Heart left ventricle (tissue), 16 donors: ENCODE data around the gene BIN2. TPM values are rescaled to one million over a fixed set of nuclear protein-coding genes. Genes with fewer than 3 reads are reported as not detected.
"Not testable (repeated sequence)": the region's sequence is repeated elsewhere in the genome, so short reads cannot be mapped to it uniquely, and the experiment has no call there.

Experiments
- ATAC-seq, 4 donors: fragments of 200-7000 bp; cut with Tn5 transposase; one replicate each; pipeline ENCODE4 v1.9.1; 2020 to 2022; ENCODE audit warnings: moderate library complexity in 4 of 4, mild to moderate bottlenecking in 3 of 4, moderate number of reproducible peaks in 1 of 4
- DNase-seq, 5 donors: peaks; one replicate each; pipeline ENCODE4 v3.0.0-alpha.2; 2020
- H3K27ac ChIP-seq, 12 donors: fragments of 200-600 bp; sonication (generic) in 4 of 12; one replicate each; pipeline versions ENCODE4 v1.5.0 to v1.8.0; 2016 to 2022; ENCODE audit warnings: mild to moderate bottlenecking in 2 of 12
- H3K27me3 ChIP-seq, 9 donors: fragments of 200-600 bp; sonication (generic) in 2 of 9; one replicate each; pipeline versions ENCODE4 v1.5.1 to v1.8.0; 2016 to 2022; ENCODE audit warnings: mild to moderate bottlenecking in 3 of 9
- H3K36me3 ChIP-seq, 9 donors: fragments of 200-600 bp; sonication (generic) in 2 of 9; one replicate each; pipeline versions ENCODE4 v1.5.0 to v1.8.0; 2018 to 2022; ENCODE audit warnings: mild to moderate bottlenecking in 2 of 9
- H3K4me1 ChIP-seq, 12 donors: fragments of 200-600 bp; sonication (generic) in 4 of 12; one replicate each; pipeline versions ENCODE4 v1.5.0 to v1.8.0; 2016 to 2022; ENCODE audit warnings: mild to moderate bottlenecking in 3 of 12
- H3K4me3 ChIP-seq, 12 donors: fragments of 200-600 bp; sonication (generic) in 4 of 12; one replicate each; pipeline versions ENCODE4 v1.5.0 to v1.8.0; 2017 to 2022; ENCODE audit warnings: mild to moderate bottlenecking in 9 of 12, moderate library complexity in 4 of 12
- H3K9me3 ChIP-seq, 12 donors: fragments of 200-600 bp; sonication (generic) in 4 of 12; one replicate each; pipeline versions ENCODE4 v1.5.0 to v1.8.0; 2016 to 2022; ENCODE audit warnings: mild to moderate bottlenecking in 1 of 12
- CTCF ChIP-seq, 12 donors: fragments of 200-600 bp; sonication (generic) in 4 of 12; IDR thresholded peaks; one replicate each; pipeline versions ENCODE4 v1.5.0 to v1.8.0; 2018 to 2022; ENCODE audit warnings: antibody characterized with exemption in 12 of 12, mild to moderate bottlenecking in 5 of 12
- POLR2A ChIP-seq, 2 donors: fragments of 450-650 bp; IDR thresholded peaks; one replicate each; pipeline ENCODE4 v1.6.1; 2017; ENCODE audit warnings: antibody characterized with exemption in 2 of 2, mild to moderate bottlenecking in 2 of 2, moderate library complexity in 2 of 2
- WGBS, 4 donors: extraction: QIAGEN DNeasy Blood & Tissue Kit in 2 of 4; methylation state at CpG; one replicate each; pipeline versions ENCODE4 v1.1.5 to v1.1.7; 2013 to 2018; 5-methylcytosine and 5-hydroxymethylcytosine counted together
- intact Hi-C, 10 donors: fragments of 100-400 bp; cut with DNase I; formaldehyde crosslinking; loops; one replicate each; pipeline versions ENCODE4 v1.11.1 to v1.14.2; 2022
- polyA plus RNA-seq, 2 donors: library from polyadenylated mRNA; stranded (reverse); fragments of 200-250 nt; gene quantifications; one replicate each; pipeline ENCODE4 v1.2.3, GENCODE V29; 2013
- total RNA-seq, 9 donors: library from RNA; depleted of rRNA in 2 of 9; stranded (reverse); fragments of >200 nt in 2 of 9; fragmentation: NEBNext Ultra II Directional in 3 of 9; extraction: Animal tissue kit (Norgen Biotek cat#: 25700) in 3 of 9; gene quantifications; one replicate each; pipeline versions ENCODE4 v1.1.0 to v1.2.4, GENCODE V29; 2016 to 2023
- donor health status: ischemic (EF 13 %, LVEDD 7.1; RV severe dilation, severe dysfunction).
- donor health status: healthy with polysubstance abuse.
- donor health status: DM: no; HTN: yes; CAD: no.
- donor health status: DM: no; HTN: no; CAD: no.
- donor health status: ischemic (EF 25% LVEDD 6.9; RV normal size, moderate dysfunction).
- donor health status: ischemic (EF 25% LVEDD 5.7; RV mildly dilated, moderate dysfunction).
- donor health status: healthy.
- donor health status: DM: yes; HTN: yes; CAD: no.
- donor health status: ischemic (EF 35%, LVEDD 5.7; RV mildly dilated, moderate dysfunction).
- donor health status: nonischemic (EF 11% LVEDD 7.7; RV severe dilation, severe dysfunction).
- donor health status: DM: yes; HTN: yes; CAD: no.
- donor health status: PGD.
- donor health status: ischemic (EF 29% LVEDD 5.4; RV normal size, mild dysfunction).
- donor health status: nonischemic (EF 23%, LVEDD 6.1; RV moderate dilation, normal function).

BIN2 gene
- total and polyA plus RNA-seq, 11 donors = 0.72 to 23.8 (median 1.6) TPM

DNA sequence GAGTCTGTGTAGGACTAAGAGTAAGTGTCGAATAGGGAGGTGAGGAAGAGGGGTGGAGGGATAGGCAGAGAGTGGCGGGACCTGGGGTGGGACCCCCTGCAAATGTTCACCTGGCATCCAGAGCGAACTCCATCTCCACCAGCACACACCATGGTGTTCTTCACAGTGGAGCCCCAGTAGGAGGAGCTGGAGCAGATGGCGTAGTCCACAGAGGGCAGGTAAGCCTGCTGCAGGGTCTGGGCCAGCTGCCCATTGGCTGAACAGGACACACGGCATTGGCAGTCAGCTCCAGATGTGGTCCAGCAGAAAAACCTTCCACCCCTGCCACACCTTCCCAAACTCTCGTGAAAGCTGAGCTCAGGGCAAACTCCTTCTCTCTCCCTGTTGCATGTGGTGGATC is 15.8 kb upstream of the BIN2 start:
- intact Hi-C loops = loop anchor here in 8 of 10 donors (2.0 to 10.0 kb wide), 11 partner anchors 65 to 835 kb away; partner anchors contain the start of genes LETMD1 (in 6 of the 8), DIP2B (in 2 of the 8) and SMAGP (in 2 of the 8)
- H3K9me3 ChIP-seq = no peaks in the 10 kb centered on the region
- TF ChIP-seq CTCF (IDR thresholded peaks at IDR 0.05) (no peak), POLR2A (IDR thresholded peaks at IDR 0.05) (no peak)
- WGBS, 4 donors = 78 to 92% (median 88%) methylated on average over 6 of the region's 6 CpGs
- H3K4me3 ChIP-seq = no peak overlapping the region
- H3K27ac ChIP-seq = no peak overlapping the region
- no peak for ATAC-seq
- H3K36me3 ChIP-seq = no peaks in the 10 kb centered on the region
- H3K27me3 ChIP-seq = no peaks in the 10 kb centered on the region
- H3K4me1 ChIP-seq = peaks cover 0 to 13% (median 1%) of the 10 kb centered on the region in 12 donors
- DNase-seq = no peak

- H3K4me1 ChIP-seq = peaks cover 0 to 13% (median 1%) of the 10 kb centered on the region in 12 donors
- H3K27ac ChIP-seq, H3K9me3 ChIP-seq, H3K4me3 ChIP-seq, intact Hi-C loops, H3K27me3 ChIP-seq, ATAC-seq, H3K36me3 ChIP-seq, DNase-seq: not testable (repeated sequence)
These were observed 13.4 kb upstream of the BIN2 start for GRCh38 chr12:51337336-51337735.

GRCh38 chr12:51335931-51336330 is 12.0 kb upstream of the BIN2 start:
- no peak for DNase-seq
- Histone ChIP-seq H3K27ac (no peak overlapping the region), H3K27me3 (no peaks in the 10 kb centered on the region), H3K4me3 (no peak overlapping the region), H3K4me1 (peaks cover 0 to 7% (median 0%) of the 10 kb centered on the region in 12 donors), H3K9me3 (no peaks in the 10 kb centered on the region), H3K36me3 (no peaks in the 10 kb centered on the region)
- WGBS, 4 donors = 85 to 91% (median 89%) methylated on average over 2 of the region's 2 CpGs
- intact Hi-C loops = no loop called here
- TF ChIP-seq POLR2A (IDR thresholded peaks at IDR 0.05) (no peak), CTCF (IDR thresholded peaks at IDR 0.05) (no peak)
- ATAC-seq = no peak

GRCh38 chr12:51334764-51335163 is 10.8 kb upstream of the BIN2 start:
- TF ChIP-seq CTCF (IDR thresholded peaks at IDR 0.05) = no peak
- no peak for TF ChIP-seq POLR2A (IDR thresholded peaks at IDR 0.05)
- DNase-seq (no peak), ATAC-seq (no peak)
- Histone ChIP-seq H3K9me3 (no peaks in the 10 kb centered on the region), H3K27me3 (no peaks in the 10 kb centered on the region), H3K4me1 (peaks cover 0 to 13% (median 0%) of the 10 kb centered on the region in 12 donors), H3K27ac (no peak overlapping the region), H3K36me3 (no peaks in the 10 kb centered on the region), H3K4me3 (no peak overlapping the region)
- 82 to 89% (median 84%) methylated on average over 4 of the region's 4 CpGs for WGBS, 4 donors
- intact Hi-C loops = no loop called here

GRCh38 chr12:51333536-51333935 is 9.6 kb upstream of the BIN2 start:
- no peaks in the 10 kb centered on the region for H3K9me3 ChIP-seq
- intact Hi-C loops = no loop called here
- no peaks in the 10 kb centered on the region for H3K27me3 ChIP-seq
- no peak for DNase-seq
- peaks cover 0 to 25% (median 0%) of the 10 kb centered on the region in 12 donors for H3K4me1 ChIP-seq
- H3K36me3 ChIP-seq = no peaks in the 10 kb centered on the region
- H3K4me3 ChIP-seq = no peak overlapping the region
- no peak overlapping the region for H3K27ac ChIP-seq
- WGBS, 4 donors = 73 to 76% (median 74%) methylated on average over 6 of the region's 6 CpGs
- ATAC-seq = no peak
- TF ChIP-seq POLR2A (IDR thresholded peaks at IDR 0.05) = no peak
- no peak for TF ChIP-seq CTCF (IDR thresholded peaks at IDR 0.05)
